Adipocyte (in vitro differentiated cells): ENCODE data around the gene SRGAP3.

Experiments
- DNase-seq: peaks from one replicate; pipeline ENCODE4 v3.0.0-alpha.2; 2015; ENCODE audit warnings: low read depth
- H3K27me3 ChIP-seq: replicated peaks from 2 replicates; pipeline ENCODE4 v1.7.0; 2013; ENCODE audit warnings: mild to moderate bottlenecking, low read length, moderate library complexity; ENCODE audit not compliant: control insufficient read depth, insufficient read depth
- H3K36me3 ChIP-seq: 2 replicates; pipeline ENCODE4 v1.7.0; 2013; ENCODE audit warnings: low read length, mild to moderate bottlenecking, moderate library complexity; ENCODE audit not compliant: control insufficient read depth, insufficient read depth, severe bottlenecking
- H3K4me1 ChIP-seq: 2 replicates; pipeline ENCODE4 v1.7.0; 2013; ENCODE audit warnings: mild to moderate bottlenecking, low read length, moderate library complexity; ENCODE audit not compliant: control insufficient read depth, insufficient read depth
- H3K4me3 ChIP-seq: 2 replicates; pipeline ENCODE4 v1.7.0; 2013; ENCODE audit warnings: mild to moderate bottlenecking, low read length, moderate library complexity
- H3K9ac ChIP-seq: 2 replicates; pipeline ENCODE4 v1.7.0; 2013; ENCODE audit warnings: mild to moderate bottlenecking, low read length, moderate library complexity
- H3K9me3 ChIP-seq: 2 replicates; pipeline ENCODE4 v1.7.0; 2013; ENCODE audit warnings: mild to moderate bottlenecking, low read length, moderate library complexity; ENCODE audit not compliant: control insufficient read depth

Gene SRGAP3

DNA sequence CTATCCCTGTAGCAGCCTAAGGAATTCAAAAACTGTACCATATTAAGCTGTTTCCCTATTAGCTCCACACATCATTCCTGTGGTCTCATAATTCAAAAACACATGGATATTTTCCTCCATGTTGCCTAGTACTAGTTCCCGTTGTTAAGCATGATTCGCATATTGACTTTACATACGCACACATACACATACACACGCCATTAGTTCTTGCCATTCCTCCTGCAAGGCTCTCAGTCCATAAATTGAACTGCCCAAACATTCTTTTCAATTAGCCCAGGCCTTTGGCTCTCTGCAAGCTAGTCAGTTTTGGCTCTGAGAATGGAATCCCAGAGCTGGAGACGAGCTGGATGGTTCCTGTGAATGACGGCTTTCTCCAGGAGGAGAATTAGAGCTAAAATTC is 229.0 kb downstream of the SRGAP3 start:
- H3K36me3 ChIP-seq = no peaks in the 10 kb centered on the region
- H3K9ac ChIP-seq = no peak overlapping the region
- H3K27me3 ChIP-seq = no peaks in the 10 kb centered on the region
- no peak for DNase-seq
- peaks cover 17% of the 10 kb centered on the region for H3K4me1 ChIP-seq
- no peak overlapping the region for H3K4me3 ChIP-seq
- H3K9me3 ChIP-seq = no peaks in the 10 kb centered on the region

DNA sequence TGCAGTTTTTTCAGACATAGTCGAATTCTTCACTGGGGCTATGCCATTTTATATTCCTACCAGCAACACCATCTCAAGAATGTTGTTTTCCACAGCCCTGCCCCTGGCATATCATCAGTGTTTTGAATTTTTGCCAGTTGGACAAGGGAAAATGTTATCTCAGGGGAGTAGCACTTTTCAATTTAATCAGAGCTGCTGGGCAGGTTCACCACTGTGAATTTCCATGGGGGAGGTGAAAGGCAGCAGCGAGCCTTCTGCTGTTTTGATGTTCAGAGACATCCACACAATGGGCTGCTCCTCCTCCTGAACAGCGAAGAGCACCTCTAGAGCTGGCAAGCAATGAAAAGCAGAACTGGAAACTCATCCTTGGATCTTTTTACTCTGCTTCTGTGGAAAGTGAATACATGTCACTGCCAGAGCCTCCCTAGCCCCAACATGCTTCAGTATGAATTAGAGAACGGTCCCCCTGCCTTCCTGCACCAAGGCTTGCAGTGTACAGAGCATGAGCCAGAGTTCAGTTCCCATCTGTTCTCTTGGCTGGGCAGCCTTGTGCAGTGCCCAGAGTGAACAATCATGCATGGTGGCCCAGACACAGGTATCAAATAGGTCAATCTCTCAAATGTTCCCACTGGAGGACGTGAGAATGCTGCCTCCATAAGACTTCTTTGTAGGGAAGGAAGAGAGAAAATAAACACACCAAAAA is 230.0 kb downstream of the SRGAP3 start:
- no peaks in the 10 kb centered on the region for H3K36me3 ChIP-seq
- no peak for DNase-seq
- H3K9me3 ChIP-seq = no peaks in the 10 kb centered on the region
- H3K27me3 ChIP-seq = no peaks in the 10 kb centered on the region
- H3K9ac ChIP-seq = no peak overlapping the region
- peaks cover 17% of the 10 kb centered on the region for H3K4me1 ChIP-seq
- H3K4me3 ChIP-seq = no peak overlapping the region

DNA sequence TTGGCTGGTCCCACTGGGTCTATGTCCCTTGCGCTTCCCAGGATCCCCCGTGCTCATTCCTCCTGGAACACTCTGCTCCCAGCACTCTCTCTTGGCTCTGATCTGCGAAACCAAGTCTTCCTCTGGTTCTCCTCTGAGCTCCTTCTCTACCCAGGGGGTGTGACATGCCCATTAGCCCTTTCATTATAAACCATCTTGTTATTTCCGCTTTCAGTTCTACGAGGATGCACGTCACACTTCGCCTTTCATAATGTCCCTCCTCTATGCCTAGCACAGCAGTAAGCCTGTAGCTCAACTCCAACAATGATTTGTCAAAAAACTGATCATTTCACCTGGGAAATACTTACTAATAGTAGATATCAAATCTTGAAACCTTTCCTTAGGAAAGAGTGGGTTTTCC is 234.2 kb downstream of the SRGAP3 start:
- Histone ChIP-seq H3K4me1 (no peaks in the 10 kb centered on the region), H3K4me3 (no peak overlapping the region), H3K9me3 (no peaks in the 10 kb centered on the region), H3K36me3 (no peaks in the 10 kb centered on the region), H3K9ac (no peak overlapping the region), H3K27me3 (no peaks in the 10 kb centered on the region)
- no peak for DNase-seq

DNA sequence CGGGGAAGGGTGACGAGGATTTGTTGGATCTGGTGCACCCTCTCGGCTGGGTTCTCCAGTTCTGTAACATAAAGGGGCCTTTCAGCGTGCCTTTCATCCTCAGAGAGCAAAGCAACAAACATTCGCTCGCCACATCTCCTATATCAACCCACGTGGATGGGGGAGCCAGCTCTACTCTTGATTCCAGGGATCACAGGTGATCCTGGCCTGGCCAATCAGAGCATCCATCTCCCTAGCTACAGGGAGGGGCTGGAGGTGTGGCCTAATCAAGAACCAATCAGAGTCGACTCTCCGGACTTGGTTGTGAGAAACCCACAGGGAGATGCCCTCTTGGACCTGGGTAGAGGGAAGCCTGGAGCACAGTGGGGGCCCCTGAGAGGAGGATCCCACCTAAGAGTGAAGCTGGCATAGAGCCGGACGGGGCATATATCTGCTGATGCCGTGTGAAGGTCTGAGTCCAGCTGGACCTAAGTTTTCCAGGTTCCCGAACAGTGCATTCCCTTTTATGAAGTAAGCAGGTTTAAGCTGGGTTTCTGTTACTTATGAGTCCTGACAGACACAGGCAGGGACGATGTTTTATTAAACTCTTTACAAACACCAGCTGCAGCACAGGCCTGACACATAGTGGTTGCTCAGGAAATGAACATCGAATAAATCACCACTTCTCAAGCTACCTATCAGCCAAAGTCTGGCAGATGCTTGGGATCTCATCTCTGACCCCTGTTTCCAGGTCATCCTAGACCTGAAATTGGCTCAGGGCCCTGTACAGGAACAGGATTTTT is 235.5 kb downstream of the SRGAP3 start:
- peak; percentile 31 for DNase-seq
- Histone ChIP-seq H3K36me3 (no peaks in the 10 kb centered on the region), H3K9ac (no peak overlapping the region)

DNA sequence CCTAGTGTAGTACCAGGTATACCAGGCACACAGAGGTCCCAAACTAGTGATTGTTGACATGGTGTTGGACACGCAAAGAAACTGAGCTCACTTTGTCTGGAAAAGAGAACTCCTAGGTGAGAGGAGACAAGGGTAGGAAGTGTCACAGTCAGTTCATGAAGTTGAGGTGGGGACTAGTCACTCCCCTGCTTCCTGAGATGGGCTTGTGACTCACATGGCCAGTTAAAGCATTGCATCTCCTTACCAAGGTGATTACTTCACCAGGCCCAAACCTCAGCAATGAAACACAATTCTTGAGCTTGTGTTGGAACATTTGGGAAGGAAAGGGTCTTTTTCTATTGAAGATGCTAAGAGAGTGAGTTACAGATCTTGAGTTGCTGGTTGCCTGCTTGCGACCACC is 236.9 kb downstream of the SRGAP3 start:
- Histone ChIP-seq H3K9me3 (no peaks in the 10 kb centered on the region), H3K4me3 (no peak overlapping the region), H3K4me1 (peaks cover 10% of the 10 kb centered on the region), H3K27me3 (no peaks in the 10 kb centered on the region), H3K9ac (no peak overlapping the region), H3K36me3 (no peaks in the 10 kb centered on the region)
- no peak for DNase-seq

More for the DNA sequence above, 235.5 kb downstream of the SRGAP3 start:
- Histone ChIP-seq H3K9me3 (no peaks in the 10 kb centered on the region), H3K4me3 (no peak overlapping the region), H3K4me1 (no peaks in the 10 kb centered on the region), H3K27me3 (no peaks in the 10 kb centered on the region)

DNA sequence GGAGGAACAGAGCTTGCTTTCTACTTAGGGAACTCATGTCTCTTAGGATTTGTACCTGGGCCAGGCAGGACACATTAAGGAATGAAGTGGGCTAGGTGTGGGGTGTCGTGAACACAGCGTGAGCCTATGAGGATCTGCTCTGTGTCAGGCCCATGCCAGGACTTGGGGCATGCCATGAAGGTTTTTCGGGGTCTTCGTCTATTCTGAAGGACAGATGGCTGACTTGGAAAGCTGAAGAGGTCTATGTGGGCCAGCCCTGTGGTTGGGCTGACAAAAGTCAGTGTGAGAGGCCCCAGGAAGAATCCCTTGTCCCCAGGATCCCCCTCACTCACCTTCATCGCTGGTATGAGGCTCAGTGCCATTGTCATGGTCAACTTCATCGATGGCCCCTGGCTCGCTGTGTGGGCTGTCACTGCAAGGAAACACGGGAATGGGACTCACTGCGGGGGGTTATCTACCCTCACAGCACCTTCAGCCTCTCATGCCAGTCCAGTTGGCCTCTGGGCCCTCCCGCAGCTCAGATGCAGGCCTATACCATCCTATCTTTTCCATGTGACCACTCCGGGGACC is 239.4 kb downstream of the SRGAP3 start:
- Histone ChIP-seq H3K27me3 (no peaks in the 10 kb centered on the region), H3K4me3 (no peak overlapping the region), H3K9ac (no peak overlapping the region), H3K4me1 (peaks cover 14% of the 10 kb centered on the region), H3K36me3 (no peaks in the 10 kb centered on the region), H3K9me3 (no peaks in the 10 kb centered on the region)
- no peak for DNase-seq

DNA sequence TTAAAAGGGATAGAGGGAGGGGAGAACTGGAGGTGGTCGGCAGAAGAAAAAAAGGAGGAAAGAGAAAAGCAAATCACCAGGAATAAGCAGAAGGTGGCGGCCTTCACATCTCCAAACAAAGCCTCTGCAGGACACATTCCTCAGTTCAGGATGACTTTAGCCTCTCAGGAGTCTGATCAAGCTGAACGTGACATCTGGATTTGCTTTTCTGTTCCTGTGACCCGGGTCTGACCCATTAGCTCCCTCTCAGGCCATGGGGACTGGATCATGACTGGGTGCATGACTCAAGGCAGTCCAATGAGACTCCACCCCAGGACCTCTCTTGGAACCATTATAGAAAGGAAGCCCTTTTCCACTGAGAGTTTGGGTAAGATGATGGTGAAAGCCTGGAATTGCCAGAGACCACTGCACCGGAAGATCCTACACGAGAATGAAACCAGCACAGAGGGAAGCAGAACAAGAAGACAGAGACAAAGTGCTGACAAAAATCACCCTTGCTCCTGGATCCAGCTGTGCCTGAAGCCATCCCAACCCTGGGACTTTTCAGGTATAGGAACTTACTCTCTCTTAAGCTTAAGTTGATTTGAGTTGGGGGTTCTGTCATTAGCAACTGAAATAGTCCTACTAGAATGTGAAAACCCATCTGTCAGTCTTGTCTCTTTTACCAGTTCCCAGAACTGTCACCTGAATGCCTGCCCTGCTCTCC is 240.7 kb downstream of the SRGAP3 start:
- no peak for DNase-seq
- Histone ChIP-seq H3K9me3 (no peaks in the 10 kb centered on the region), H3K9ac (no peak overlapping the region), H3K4me1 (peaks cover 14% of the 10 kb centered on the region), H3K36me3 (no peaks in the 10 kb centered on the region), H3K4me3 (no peak overlapping the region), H3K27me3 (no peaks in the 10 kb centered on the region)

DNA sequence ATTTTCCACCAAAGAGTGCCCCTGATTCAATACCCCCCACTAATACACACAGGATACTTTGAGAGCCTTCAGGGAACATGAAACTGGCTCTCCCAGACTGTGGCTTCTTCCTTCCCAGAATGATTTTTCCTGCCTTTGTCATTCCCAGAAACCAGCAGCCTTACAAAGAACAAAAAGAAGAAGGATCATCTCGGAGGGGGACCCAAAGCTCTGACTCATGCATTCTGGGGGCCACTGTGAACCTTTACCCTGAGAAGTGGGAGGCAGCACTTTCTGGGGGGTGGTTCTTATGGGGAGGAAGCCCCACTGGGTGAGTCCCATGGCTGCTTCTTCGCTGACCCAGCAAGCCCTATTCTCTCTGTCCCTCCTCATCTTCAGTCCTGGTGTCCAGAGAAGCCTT is 241.5 kb downstream of the SRGAP3 start:
- H3K9ac ChIP-seq = no peak overlapping the region
- peaks cover 14% of the 10 kb centered on the region for H3K4me1 ChIP-seq
- H3K27me3 ChIP-seq = no peaks in the 10 kb centered on the region
- no peak for DNase-seq
- H3K9me3 ChIP-seq = no peaks in the 10 kb centered on the region
- no peak overlapping the region for H3K4me3 ChIP-seq
- no peaks in the 10 kb centered on the region for H3K36me3 ChIP-seq

DNA sequence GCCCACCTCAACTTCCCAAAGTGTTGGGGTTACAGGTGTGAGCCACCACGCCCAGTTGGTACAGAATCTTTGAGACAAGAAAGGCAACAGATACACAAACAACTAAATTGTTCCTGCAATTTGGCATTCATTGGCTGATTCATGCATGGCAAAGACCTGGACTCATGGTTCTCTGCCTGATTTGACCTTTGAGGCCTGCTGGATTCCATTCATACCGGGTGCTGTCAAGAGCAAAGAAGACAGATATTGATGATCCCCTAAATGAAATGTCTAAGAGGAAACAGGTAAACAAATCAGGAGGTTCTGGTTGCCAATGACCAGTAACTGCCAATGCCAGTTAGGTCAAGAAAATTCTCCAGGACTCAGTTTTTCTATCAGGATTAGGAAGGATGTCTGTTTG is 242.2 kb downstream of the SRGAP3 start:
- DNase-seq = no peak
- Histone ChIP-seq H3K36me3 (no peaks in the 10 kb centered on the region), H3K4me3 (no peak overlapping the region), H3K9ac (no peak overlapping the region), H3K27me3 (no peaks in the 10 kb centered on the region), H3K9me3 (no peaks in the 10 kb centered on the region), H3K4me1 (peaks cover 14% of the 10 kb centered on the region)

DNA sequence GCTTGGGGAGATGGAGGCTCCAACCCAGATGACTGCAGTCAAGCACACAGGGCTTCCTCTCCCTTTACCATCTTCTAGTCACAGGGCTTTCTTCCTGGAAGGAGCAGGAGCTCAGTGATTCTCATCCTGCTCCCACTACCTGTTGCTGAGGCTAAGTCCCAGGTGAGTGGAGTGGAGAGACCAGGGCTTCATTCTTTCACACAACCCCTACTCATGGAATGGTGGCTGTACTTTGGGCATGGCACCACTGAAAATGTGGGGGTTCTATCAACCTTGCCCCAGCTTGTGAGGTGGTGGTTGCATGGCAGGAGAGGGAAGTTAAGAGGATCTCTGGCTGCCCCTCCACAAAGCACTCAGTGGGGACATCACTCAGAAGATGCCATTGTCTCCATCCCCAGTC is 249.4 kb downstream of the SRGAP3 start:
- no peak overlapping the region for H3K9ac ChIP-seq
- H3K4me1 ChIP-seq = peaks cover 11% of the 10 kb centered on the region
- H3K9me3 ChIP-seq = no peaks in the 10 kb centered on the region
- no peak overlapping the region for H3K4me3 ChIP-seq
- DNase-seq = no peak
- no peaks in the 10 kb centered on the region for H3K36me3 ChIP-seq
- no peaks in the 10 kb centered on the region for H3K27me3 ChIP-seq

DNA sequence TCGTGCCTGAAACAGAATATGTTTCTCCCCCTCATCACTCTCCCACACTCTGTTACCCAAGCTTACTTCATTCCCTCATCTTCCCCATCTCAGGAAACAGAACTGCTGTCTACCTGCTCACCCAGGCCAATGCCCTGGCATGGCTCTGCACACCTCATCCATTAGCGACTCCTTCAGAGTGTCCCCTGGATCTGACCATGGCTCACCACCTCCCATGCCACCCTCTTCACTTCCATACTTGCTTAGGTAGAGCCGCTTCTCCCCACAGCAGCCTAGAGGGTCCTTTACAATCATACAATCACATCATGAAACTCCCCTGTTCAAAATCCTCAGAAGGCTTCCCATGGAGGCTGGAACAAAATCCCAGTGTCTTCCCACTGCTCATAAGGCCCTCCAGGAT is 252.3 kb downstream of the SRGAP3 start:
- Histone ChIP-seq H3K4me3 (no peak overlapping the region), H3K27me3 (no peaks in the 10 kb centered on the region), H3K9me3 (no peaks in the 10 kb centered on the region), H3K4me1 (peaks cover 11% of the 10 kb centered on the region), H3K36me3 (no peaks in the 10 kb centered on the region), H3K9ac (no peak overlapping the region)
- DNase-seq = no peak
